Epithelial cell of proximal tubule (primary cell): ENCODE measurements around the gene ZBED4. TPM values are rescaled to one million over a fixed set of nuclear protein-coding genes. Genes with fewer than 3 reads are reported as not detected.

Experiments used
- DNase-seq: peaks from one replicate; pipeline ENCODE4 v3.0.0-alpha.2; 2011; ENCODE audit warnings: low read depth
- H3K4me3 ChIP-seq: 2 replicates; pipeline ENCODE4 v1.5.1; 2011; ENCODE audit warnings: low read depth, mild to moderate bottlenecking, low read length
- total RNA-seq: library from RNA; depleted of rRNA; stranded (reverse); fragments of >200 nt; gene quantifications from 2 replicates; pipeline ENCODE4 v1.2.3, GENCODE V29; 2015
- TF ChIP-seq, protein P1 (sequence below): conservative IDR thresholded peaks from 2 replicates; pipeline ENCODE4 v1.5.1; 2012; ENCODE audit warnings: low read depth, mild to moderate bottlenecking, low read length

The ZBED4 gene
- total RNA-seq, 1 donor from 2014 or later = 14.5 TPM

DNA sequence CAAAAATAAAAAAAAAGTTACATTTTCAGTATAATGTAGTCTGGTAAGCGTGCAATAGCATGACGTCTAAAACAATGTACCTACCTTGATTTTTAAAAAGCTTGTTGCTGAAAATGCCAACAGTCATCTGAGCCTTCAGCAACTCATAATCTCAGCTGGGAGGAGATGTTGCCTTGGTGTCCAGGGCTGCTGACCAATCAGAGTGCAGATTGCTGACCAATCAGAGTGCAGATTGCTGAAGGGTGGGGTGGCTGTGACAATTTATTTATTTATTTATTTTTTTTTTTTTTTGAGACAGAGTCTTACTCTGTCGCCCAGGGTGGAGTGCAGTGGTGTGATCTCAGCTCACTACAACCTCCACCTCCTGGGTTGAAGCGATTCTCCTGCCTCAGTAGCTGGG lies 17.8 kb downstream of the ZBED4 start:
- H3K4me3 ChIP-seq = no peak overlapping the region
- no peak for DNase-seq
- TF ChIP-seq, protein P1, sequence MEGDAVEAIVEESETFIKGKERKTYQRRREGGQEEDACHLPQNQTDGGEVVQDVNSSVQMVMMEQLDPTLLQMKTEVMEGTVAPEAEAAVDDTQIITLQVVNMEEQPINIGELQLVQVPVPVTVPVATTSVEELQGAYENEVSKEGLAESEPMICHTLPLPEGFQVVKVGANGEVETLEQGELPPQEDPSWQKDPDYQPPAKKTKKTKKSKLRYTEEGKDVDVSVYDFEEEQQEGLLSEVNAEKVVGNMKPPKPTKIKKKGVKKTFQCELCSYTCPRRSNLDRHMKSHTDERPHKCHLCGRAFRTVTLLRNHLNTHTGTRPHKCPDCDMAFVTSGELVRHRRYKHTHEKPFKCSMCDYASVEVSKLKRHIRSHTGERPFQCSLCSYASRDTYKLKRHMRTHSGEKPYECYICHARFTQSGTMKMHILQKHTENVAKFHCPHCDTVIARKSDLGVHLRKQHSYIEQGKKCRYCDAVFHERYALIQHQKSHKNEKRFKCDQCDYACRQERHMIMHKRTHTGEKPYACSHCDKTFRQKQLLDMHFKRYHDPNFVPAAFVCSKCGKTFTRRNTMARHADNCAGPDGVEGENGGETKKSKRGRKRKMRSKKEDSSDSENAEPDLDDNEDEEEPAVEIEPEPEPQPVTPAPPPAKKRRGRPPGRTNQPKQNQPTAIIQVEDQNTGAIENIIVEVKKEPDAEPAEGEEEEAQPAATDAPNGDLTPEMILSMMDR = no peak

DNA sequence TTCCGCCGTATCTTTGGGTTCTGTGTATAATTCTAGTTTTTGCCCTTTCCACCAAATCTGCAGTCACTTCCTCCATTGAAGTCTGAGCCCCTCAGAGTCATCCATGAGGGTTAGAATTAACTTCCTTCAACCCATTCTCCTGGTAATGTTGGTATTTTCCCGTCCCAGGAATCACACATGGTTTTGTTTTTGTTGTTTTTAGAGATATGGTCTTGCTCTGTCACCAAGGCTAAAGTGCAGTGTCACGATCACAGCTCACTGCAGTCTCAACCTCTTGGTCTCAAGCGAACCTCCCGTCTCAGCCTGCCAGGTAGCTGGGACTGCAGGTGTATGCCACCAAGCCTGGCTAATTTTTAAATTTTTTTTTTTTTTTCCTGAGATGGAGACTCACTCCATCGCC lies 18.7 kb downstream of the ZBED4 start:
- no peak for DNase-seq

DNA sequence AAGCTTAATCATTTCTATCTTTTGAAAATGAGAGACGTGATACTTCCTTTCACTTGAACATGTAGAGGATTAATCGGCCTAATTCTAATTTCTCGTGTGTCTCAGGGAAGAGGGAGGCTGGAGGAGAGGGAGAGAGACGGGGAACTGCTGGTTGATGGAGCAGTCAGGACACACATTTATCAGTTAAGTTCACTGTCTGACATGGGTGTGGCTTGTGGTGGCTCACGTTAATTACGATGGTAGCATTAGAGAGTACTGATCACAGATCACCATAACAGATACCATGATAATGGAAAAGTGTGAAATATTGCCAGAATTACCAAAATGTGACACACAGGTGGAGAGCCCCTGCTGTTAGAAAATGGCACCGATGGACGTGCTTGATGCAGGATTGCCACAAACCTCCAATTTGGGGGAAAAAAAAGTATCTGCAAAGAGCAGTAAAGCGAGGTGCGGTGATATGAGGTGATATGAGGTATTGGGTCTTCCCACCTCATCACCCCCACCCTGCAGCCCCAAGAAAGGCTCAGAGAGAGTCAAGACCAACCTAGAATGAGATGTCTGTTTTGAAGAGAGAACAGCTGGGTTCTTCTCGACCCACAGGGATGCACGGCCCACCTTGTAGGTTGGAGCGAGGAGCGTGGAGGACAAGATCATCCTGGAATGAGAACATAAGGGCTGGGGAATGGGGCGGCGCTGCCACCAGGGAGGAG lies 19.7 kb downstream of the ZBED4 start:
- TF ChIP-seq, protein P1 = no peak
- H3K4me3 ChIP-seq = no peak overlapping the region
- DNase-seq = no peak

More for the DNA sequence above, 18.7 kb downstream of the ZBED4 start:
- TF ChIP-seq, protein P1 = no peak
- no peak overlapping the region for H3K4me3 ChIP-seq

DNA sequence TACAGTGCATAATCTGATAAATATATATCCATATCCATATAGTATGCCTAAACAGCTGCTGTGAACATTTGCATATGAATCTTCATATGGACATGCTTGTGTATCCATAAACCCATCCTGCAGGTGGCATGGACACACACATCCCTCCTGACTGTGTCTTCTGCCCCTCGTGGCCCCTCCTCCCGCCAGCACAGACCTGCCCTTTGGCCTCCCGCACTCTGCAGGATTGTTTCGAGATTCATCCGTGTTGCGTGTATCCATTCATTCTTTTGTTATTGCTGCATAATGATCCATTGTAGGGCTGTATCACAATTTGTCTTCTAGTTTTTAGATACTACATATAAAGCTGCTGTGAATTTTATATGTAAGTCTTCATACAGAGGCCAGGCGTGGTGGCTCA lies 24.0 kb downstream of the ZBED4 start:
- no peak overlapping the region for H3K4me3 ChIP-seq
- TF ChIP-seq, protein P1 = no peak
- no peak for DNase-seq

DNA sequence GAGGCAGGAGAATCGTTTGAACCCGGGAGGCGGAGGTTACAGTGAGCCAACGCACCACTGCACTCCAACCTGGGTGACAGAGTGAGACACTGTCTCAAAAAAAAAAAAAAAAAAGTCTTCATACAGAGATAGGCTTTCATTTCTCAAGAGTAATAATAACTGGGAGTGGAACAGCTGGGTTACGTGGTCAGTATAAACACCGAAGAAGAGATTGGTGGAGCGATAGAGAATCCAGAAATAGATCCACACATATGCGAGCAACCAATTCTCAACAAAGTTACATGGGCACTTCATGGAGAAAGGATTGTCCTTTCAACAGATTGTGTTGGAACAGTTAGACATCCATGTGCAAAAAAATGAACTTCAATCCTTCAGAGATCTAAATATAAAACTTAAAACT lies 24.6 kb downstream of the ZBED4 start:
- DNase-seq = no peak
- no peak overlapping the region for H3K4me3 ChIP-seq
- TF ChIP-seq, protein P1 = no peak

DNA sequence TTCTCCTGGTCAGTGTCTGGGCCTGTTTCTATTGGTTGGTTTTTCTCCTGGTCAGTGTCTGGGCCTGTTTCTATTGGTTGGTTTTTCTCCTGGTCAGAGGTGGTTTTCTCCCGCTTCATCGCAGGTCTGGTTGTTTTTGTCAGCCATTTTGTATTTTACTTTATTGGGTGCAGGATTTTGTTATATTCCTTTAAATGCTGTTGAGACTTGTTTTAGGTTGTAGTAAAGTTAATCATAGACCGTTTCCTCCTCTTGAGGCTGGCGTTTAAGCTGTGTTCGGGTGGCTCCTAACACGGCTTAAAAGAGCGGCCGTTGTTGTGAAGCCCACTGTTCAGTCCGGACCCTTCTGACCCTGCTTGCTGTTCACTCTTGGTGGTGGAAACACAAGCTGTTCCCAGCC lies 26.2 kb downstream of the ZBED4 start:
- TF ChIP-seq, protein P1 = no peak
- DNase-seq = no peak

DNA sequence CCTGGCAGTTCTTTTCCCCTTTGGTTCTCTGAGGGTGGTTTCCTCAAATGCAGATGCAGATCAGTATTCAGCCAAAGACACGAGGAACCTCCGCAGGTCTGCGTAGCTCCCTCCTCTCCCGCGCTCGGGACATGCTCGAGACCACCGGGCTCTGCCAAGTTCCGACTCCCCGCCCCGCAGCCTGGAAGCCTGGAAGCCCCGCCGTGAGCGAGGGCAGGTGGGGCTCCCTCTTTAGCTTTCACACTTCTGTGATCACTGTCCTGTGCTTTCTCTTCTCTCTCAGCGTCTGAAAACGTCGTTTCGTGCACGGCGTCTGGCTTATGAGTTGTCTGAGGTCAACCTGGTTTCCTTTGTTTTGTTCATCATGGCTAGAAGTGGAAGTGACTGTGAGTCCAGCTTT lies 26.6 kb downstream of the ZBED4 start:
- DNase-seq = no peak
- TF ChIP-seq, protein P1 = no peak
- no peak overlapping the region for H3K4me3 ChIP-seq

More for the DNA sequence above, 26.2 kb downstream of the ZBED4 start:
- no peak overlapping the region for H3K4me3 ChIP-seq
